GM13977 (cell line): ENCODE measurements around the gene COL13A1.

Experiments
- DNase-seq: peaks from one replicate; pipeline ENCODE4 v3.0.0; 2012; ENCODE audit warnings: low spot score
- CTCF ChIP-seq: IDR thresholded peaks from 2 replicates; pipeline ENCODE4 v1.5.1; 2012; ENCODE audit warnings: mild to moderate bottlenecking, control low read depth; ENCODE audit not compliant: insufficient read depth; ENCODE audit errors: extremely low read depth, missing control alignments
- in situ Hi-C: fragments of 300-500 bp; cut with MboI; formaldehyde crosslinking; loops from one replicate; pipeline ENCODE4 v1.12.0; 2022; ENCODE audit warnings: low sequenced_read_pairs, low pct_unique_long_range_greater_than_20kb, mixed read lengths, inconsistent platforms; ENCODE audit not compliant: unreplicated experiment

The COL13A1 gene

GRCh38 chr10:69769395-69769992, 32.2 kb upstream of the COL13A1 start:
- TF ChIP-seq CTCF: no peak
- in situ Hi-C loops: no loop called here
- DNase-seq: no peak

DNA sequence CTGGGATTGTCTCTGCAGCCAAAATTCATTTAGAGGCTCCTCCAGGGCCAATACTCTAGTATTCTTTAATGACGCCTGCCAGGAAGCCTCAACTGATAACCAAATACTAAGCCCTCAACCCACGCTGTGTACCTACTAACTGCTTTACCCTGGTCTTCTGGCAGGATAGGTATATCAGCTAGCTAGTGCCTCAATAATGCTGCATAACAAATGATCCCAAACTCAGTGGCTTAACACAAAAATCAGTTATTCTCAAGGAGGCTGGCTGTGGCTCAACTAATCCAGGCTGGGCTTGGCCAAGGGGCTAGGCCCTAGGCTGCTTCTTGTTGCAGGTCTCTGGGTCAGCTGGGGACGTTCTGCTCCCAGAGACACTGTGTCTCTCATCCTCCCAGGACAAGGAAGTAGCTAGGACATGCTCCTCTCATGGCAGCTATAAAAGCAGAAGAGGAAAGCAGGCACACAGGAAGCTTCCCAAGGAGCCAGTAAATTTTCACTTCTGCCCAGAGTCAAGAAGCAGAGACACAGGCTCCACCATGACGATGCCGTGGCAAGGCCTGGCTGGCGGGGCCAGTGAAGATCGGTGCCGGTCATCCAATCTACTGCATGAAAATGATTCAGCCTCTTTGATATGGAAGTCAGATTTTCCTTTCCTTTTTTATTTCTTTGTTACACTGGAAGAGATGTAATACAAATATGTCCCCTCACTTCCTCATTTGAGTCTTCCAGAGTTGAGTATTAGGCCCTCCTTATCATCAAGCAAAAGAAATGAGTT, 28.6 kb upstream of the COL13A1 start:
- DNase-seq: no peak
- in situ Hi-C loops: no loop called here
- no peak for TF ChIP-seq CTCF

DNA sequence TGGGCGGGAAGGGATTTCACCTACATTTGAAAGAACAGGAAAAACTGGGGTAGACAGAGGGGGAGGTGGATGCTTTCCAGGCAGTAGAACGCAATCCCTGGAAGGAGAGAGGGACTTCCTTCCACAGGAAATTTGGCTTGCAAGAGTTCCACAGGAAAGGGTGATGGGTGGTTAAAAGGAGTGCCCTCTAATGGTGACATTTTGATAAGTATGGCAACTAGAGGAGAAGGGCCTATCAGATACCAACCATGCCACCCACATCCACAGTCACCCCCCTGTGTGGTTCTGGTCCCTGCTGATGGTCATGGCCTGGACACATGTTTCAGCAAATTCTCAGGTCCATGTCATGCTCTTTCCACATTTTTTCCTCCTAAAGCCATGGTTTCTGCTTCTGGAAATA, 27.1 kb upstream of the COL13A1 start:
- DNase-seq: no peak

DNA sequence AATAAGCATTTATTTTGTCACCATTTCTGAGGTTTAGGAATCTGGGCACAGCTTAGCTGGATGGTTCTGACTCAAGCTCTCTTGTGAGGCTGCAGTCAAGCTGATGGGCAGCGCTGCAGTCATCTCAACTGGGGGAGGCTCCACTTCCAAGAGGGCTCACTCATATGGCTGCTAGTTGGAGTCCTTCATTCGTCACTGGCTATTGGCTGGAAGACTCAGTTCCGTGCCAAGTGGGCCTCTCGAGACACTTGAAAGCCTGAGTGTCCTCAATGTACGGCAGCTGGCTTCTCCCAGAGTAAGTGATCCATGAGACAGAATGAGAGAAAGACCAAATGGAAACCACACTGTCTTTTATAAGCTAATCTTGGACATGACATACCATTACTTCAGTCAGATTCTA, 21.6 kb upstream of the COL13A1 start:
- in situ Hi-C loops: no loop called here
- no peak for DNase-seq
- TF ChIP-seq CTCF: no peak

More for the DNA sequence above, 27.1 kb upstream of the COL13A1 start:
- no peak for TF ChIP-seq CTCF
- in situ Hi-C loops: no loop called here

DNA sequence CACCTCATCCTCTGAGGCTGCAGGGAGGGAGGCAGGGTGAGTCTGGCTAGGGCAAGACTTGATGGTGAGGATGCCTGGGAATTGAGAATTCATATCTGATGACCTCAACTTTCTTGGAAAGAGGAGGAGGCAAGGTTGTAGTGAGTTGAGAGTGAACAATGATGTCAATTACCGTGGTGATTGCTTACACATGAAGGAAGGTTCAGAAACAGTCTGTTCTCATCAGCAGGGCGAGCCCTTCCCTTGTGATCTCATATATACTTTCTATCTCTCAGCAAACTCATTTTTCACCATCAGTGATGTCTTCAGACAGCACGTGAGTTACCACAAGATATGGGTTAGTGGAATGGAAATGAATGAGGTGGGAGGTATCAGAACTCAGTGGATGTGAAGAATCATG, 20.1 kb upstream of the COL13A1 start:
- no peak for TF ChIP-seq CTCF
- DNase-seq: no peak
- in situ Hi-C loops: no loop called here

DNA sequence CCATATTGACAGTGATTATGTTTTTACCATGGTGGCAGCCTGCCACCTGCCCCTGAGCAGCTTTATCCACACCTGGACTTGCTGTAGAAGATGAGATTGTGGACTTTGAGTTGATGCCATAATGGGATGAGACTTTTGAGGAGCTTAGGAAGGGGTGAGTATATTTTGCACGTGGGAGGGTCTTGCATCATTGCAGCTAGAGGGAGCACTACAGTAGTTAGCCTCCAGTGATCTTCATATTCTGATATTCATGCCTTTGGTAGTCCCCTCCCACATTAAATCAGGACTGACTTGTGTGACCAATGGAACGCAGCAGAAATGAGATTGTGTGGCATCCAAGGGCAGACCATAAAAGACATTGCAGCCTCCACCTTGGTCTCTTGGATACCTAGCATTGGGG, 18.2 kb upstream of the COL13A1 start:
- TF ChIP-seq CTCF: no peak
- in situ Hi-C loops: no loop called here
- no peak for DNase-seq
